ENCODE measurements around the gene FATE1.
"Not testable (repeated sequence)": the region's sequence is repeated elsewhere in the genome, so short reads cannot be mapped to it uniquely, and the experiment has no call there.

The FATE1 gene

DNA sequence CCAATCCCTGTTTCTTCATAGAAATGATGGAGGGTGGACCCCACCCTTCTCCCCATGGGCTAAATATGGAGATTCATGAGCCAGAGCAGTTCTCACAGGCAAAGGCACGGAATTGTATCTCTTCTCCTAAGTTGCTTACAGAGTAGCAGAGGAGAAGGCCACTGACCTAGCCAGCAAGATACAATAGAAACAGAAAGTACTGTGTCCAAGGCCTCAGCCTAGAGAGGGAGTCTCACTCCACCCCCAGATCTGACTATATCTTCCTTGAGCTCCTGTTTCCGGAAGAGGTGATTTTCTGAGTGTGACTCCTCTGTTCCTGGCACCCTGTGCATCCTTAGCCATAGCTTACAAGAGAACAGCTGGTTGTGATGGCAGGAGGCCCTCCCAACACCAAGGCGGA, at the start of gene FATE1:
TSS of gene FATE1 (plus strand) at position 284 of the 400 bp plus-strand sequence. CDS start at position 369, 85 bp downstream.
- FAIRE-seq = no peak
- DNase-seq (ENCODE audit: low spot score) = no peak

DNA sequence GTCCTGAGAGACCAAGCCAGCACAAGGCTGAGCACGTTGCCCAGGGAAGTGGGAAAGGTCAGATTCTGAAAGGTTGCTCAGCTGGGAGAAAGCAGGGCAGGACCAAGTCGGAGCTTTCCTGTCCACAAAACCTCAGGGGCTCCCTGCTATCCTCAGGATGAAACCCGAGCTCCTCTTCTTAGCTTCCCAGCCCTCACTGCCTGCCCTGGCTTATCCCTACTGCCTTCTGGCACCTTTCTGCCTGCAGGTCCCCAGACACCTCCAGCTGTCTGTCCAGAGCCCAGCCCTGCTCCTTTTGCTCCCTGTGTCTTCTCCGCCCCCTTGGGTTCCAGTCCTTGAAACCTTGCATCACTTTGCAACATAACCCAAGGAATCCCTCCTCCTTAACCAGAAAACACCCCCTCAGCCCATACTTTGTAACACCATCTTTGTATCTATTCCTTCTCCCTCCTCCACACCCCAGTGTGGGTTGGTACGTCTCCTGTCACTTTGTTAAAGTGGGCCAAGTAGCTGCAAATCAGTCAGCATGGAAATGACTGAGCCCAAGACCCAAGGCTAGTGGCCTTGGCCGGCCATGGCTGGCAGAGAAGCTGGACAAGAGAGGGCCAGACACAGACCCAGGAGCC, 40.6 kb upstream of the FATE1 start:
- FAIRE-seq (no peak), DNase-seq (ENCODE audit: low spot score) (no peak)

DNA sequence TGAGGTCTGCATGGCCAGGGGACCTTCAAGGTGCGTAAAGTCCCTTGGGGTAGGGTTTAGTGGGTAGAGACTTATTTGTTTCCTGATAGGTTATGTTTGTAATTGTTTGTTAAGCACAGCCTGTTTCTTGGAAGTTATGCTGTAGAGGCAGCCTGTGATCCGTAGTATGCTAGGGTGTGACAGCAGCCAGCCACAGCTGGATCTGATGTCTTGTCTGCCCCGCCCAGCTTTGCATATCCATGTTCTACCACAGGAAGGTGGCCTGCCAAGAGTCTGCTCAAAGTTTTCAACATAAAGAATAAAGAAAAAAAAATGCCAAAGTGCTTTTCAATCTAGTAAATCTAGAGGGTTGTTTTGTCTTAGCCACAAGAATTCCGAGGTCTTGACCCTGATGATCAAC, 39.6 kb upstream of the FATE1 start:
- FAIRE-seq = no peak
- no peak for DNase-seq (ENCODE audit: low spot score)

DNA sequence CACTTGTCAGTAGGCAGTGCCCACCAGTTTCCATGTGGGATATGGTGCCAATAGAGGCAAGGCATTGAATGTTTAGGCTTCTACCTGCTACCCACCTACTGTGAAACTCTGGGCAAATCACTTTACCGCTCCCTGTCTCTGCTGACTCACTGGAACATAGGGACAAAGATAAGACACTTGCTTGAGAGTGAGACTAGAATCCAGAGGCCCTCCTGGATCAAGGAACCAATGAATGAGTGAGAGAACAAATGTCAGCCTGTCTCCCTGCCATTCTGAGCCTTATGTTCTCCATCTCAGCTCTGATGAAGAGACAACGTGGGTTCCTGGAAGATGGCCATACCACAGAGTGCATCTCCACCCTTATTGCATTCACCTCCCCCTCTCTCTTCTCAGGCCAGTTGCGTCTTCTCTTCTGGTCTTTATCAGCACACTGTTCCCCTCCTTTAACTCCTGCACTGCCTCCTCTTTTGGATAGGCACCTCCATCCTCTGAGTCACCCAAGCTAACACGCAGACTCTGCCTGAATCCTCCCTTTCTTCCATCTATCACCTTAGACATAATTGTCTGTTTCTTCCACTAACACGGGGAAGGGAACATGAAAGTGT, 35.9 kb upstream of the FATE1 start:
- FAIRE-seq = no peak
- DNase-seq (ENCODE audit: low spot score) = no peak

- DNase-seq (ENCODE audit: low spot score) = peak; percentile 53
- no peak for FAIRE-seq
These were observed 35.0 kb upstream of the FATE1 start for GRCh38 chrX:151680805-151681204.

DNA sequence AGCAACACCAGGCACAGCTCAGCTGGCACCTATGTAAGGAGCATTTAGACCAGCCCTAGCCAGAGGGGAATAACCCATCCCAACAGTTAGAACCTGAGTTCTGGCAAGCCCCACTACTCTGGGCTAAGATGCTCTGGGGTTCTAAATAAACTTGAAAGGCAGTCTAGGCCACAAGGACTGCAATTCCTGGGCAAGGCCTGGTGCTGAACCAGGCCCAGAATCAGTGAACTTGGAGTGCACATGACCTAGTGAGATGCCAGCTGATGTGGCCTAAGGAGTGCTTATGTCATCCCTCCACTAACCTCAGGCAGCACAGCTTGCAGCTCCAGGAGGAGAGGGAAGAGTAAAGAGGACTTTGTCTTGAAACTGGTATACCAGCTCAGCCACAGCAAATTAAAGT, 28.2 kb upstream of the FATE1 start:
- FAIRE-seq = no peak

GRCh38 chrX:151688695-151689094, 27.1 kb upstream of the FATE1 start:
- DNase-seq (ENCODE audit: low spot score) (no peak), FAIRE-seq (no peak)

More for the DNA sequence above, 28.2 kb upstream of the FATE1 start:
- no peak for DNase-seq (ENCODE audit: low spot score)

GRCh38 chrX:151692825-151693224, 23.0 kb upstream of the FATE1 start:
- FAIRE-seq = no peak
- no peak for DNase-seq (ENCODE audit: low spot score)

- no peak for DNase-seq (ENCODE audit: low spot score)
- FAIRE-seq = no peak
These were observed 21.7 kb upstream of the FATE1 start for GRCh38 chrX:151694121-151694520.

- FAIRE-seq = no peak
- DNase-seq (ENCODE audit: low spot score) = no peak
These were observed 20.9 kb upstream of the FATE1 start, which contains the start of gene PRRG3 for GRCh38 chrX:151694661-151695582. TSS of gene PRRG3 (plus strand) at chrX:151695458. CDS start at chrX:151698815, 3,357 bp downstream.

GRCh38 chrX:151695583-151696340, 20.1 kb upstream of the FATE1 start:
- FAIRE-seq (no peak), DNase-seq (ENCODE audit: low spot score) (no peak)

DNA sequence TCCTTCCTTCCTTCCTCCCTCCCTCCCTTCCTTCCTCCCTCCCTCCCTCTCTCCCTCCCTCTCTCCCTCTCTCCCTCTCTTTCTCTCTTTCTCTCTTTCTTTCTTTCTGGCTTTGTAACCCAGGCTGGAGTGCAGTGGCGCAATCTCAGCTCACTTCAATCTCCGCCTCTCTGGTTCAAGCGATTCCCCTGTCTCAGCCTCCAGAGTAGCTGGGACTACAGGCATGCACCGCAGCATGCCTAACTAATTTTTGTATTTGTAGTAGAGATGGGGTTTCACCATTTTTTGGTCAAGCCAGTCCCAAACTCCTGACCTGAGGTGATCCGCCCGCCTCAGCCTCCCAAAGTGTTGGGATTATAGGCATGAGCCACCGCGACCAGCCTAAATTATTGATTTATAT, 18.8 kb upstream of the FATE1 start:
- not testable (repeated sequence) for DNase-seq (ENCODE audit: low spot score)

DNA sequence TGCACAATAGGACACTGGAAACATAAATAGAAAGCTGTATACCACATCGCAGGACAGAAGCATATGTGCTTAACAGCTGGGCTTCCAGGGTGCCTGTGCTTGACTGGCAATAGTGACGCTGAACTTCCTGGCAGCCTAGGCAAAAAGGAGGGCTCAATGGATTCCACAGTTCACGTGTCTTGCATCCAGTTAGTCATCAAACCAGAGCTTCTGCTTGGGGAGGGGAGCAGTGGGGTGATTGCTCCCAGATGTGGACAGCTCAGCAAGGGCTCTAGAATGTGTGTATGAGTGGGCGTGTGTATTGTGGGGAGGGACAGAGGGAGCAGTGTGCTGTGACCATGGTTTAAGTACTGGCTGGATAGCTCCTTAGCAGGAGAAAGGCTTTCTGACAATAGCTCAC, 18.3 kb upstream of the FATE1 start:
- FAIRE-seq = no peak
- DNase-seq (ENCODE audit: low spot score) = peak; percentile 40

More for the DNA sequence above, 18.8 kb upstream of the FATE1 start:
- FAIRE-seq = not testable (repeated sequence)

GRCh38 chrX:151698485-151698884, 17.4 kb upstream of the FATE1 start:
- DNase-seq (ENCODE audit: low spot score) = no peak
- FAIRE-seq = no peak

GRCh38 chrX:151699746-151700145, 16.1 kb upstream of the FATE1 start:
- DNase-seq (ENCODE audit: low spot score) (no peak), FAIRE-seq (no peak)

GRCh38 chrX:151700581-151700980, 15.3 kb upstream of the FATE1 start:
- DNase-seq (ENCODE audit: low spot score) (no peak), FAIRE-seq (no peak)

- no peak for FAIRE-seq
- no peak for DNase-seq (ENCODE audit: low spot score)
These were observed 14.8 kb upstream of the FATE1 start for GRCh38 chrX:151701071-151701470.

GRCh38 chrX:151701531-151701930, 14.3 kb upstream of the FATE1 start:
- DNase-seq (ENCODE audit: low spot score) (no peak), FAIRE-seq (no peak)

GRCh38 chrX:151702026-151702714, 13.7 kb upstream of the FATE1 start:
- DNase-seq (ENCODE audit: low spot score) (no peak), FAIRE-seq (no peak)

GRCh38 chrX:151702741-151703340, 13.0 kb upstream of the FATE1 start:
- DNase-seq (ENCODE audit: low spot score) = no peak
- FAIRE-seq = no peak
